Measurements from ENCODE around the gene MYO16. TPM values are rescaled to one million over a fixed set of nuclear protein-coding genes. Genes with fewer than 3 reads are reported as not detected.

MYO16 gene
- total and polyA plus RNA-seq, 3 donors from 2014 or later = 3.1 to 4.0 (median 3.4) TPM

DNA sequence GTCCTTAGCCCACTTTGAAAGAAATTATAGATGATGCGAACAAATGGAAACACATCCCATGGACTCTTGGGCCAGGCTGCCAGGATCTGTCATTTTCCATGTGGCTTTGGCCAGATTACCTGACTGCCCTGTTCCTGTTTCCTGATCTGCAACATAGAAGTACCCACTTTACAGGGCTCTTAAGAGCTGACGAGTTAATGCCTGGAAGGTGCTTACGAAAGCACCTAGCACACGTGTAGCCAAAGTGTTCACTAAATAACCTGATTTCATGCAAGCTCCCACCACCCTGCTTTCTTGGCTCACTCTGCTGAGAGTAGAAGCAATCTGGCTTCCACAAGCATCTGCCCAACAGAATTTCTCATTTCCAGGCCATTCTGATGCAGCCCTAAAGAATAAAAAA lies 575.2 kb downstream of the MYO16 start:
- intact Hi-C loops (cut with DNase I; ENCODE audit: low total_unique reads) = no loop called here

DNA sequence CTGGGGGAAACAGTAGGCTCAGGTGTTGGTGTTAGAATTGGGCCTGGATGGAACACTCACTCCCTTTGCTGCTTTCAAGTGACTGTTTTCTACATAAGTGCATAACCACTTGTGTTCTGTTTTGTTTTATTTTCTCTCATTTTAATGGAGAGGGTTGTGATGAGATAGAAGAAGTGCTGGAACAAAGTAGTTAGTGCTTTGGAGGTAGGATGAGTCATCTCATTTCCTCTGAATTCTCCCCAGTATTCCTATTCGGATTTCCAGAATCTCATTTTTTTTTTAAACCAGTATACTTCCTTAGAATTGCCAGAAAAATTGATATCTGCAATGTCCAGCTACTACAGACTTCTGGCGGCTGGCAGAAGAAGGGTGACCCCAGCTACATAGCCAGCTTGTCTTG lies 575.9 kb downstream of the MYO16 start:
- DNase-seq = no peak
- Histone ChIP-seq H3K4me1 (no peaks in the 10 kb centered on the region), H3K27ac (no peak overlapping the region), H3K27me3 (no peaks in the 10 kb centered on the region), H3K36me3 (ENCODE audit: low read depth, missing control alignments) (no peaks in the 10 kb centered on the region), H3K4me3 (no peak overlapping the region), H3K9me3 (no peaks in the 10 kb centered on the region)
- TF ChIP-seq POLR2A (IDR thresholded peaks at IDR 0.05) = no peak
- TF ChIP-seq, protein P1, sequence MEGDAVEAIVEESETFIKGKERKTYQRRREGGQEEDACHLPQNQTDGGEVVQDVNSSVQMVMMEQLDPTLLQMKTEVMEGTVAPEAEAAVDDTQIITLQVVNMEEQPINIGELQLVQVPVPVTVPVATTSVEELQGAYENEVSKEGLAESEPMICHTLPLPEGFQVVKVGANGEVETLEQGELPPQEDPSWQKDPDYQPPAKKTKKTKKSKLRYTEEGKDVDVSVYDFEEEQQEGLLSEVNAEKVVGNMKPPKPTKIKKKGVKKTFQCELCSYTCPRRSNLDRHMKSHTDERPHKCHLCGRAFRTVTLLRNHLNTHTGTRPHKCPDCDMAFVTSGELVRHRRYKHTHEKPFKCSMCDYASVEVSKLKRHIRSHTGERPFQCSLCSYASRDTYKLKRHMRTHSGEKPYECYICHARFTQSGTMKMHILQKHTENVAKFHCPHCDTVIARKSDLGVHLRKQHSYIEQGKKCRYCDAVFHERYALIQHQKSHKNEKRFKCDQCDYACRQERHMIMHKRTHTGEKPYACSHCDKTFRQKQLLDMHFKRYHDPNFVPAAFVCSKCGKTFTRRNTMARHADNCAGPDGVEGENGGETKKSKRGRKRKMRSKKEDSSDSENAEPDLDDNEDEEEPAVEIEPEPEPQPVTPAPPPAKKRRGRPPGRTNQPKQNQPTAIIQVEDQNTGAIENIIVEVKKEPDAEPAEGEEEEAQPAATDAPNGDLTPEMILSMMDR (IDR thresholded peaks at IDR 0.05) = no peak
- intact Hi-C loops (cut with DNase I; ENCODE audit: low total_unique reads) = no loop called here
- 69 to 86% methylated on average over 2 of the region's 2 CpGs for WGBS, 2 donors

More for the DNA sequence above, 575.2 kb downstream of the MYO16 start:
- no peaks in the 10 kb centered on the region for H3K9me3 ChIP-seq
- TF ChIP-seq, protein P1 (IDR thresholded peaks at IDR 0.05) = no peak
- no peak for TF ChIP-seq POLR2A (IDR thresholded peaks at IDR 0.05)
- H3K27ac ChIP-seq = no peak overlapping the region
- H3K4me1 ChIP-seq = no peaks in the 10 kb centered on the region
- H3K4me3 ChIP-seq = no peak overlapping the region
- no peaks in the 10 kb centered on the region for H3K36me3 ChIP-seq (ENCODE audit: low read depth, missing control alignments)
- H3K27me3 ChIP-seq = no peaks in the 10 kb centered on the region
- no peak for DNase-seq
- 81 to 92% methylated on average over 4 of the region's 4 CpGs for WGBS, 2 donors

DNA sequence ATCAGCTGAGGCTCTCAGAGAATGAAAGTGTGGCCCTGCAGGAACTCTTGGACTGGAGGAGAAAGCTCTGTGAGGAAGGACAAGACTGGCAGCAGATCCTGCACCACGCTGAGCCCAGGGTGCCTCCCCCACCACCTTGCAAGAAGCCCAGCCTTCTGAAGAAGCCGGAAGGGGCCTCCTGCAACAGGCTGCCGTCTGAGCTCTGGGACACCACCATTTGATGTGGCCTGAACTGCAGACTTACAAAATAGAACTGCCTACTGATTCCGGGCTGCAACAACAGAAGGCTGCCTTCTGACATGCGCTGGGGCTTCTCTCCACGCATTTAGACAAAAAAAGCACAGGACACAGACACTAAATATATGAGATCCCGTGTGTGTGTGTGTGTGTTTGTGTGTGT lies 577.2 kb downstream of the MYO16 start:
- Histone ChIP-seq H3K36me3 (ENCODE audit: low read depth, missing control alignments) (no peaks in the 10 kb centered on the region), H3K4me3 (no peak overlapping the region), H3K27me3 (no peaks in the 10 kb centered on the region), H3K4me1 (no peaks in the 10 kb centered on the region), H3K9me3 (no peaks in the 10 kb centered on the region), H3K27ac (no peak overlapping the region)
- 83 to 84% methylated on average over 7 of the region's 7 CpGs for WGBS, 2 donors
- intact Hi-C loops (cut with DNase I; ENCODE audit: low total_unique reads) = no loop called here
- DNase-seq = no peak
- TF ChIP-seq, protein P1 (IDR thresholded peaks at IDR 0.05) = no peak
- TF ChIP-seq POLR2A (IDR thresholded peaks at IDR 0.05) = no peak

GRCh38 chr13:109207622-109208021 lies 578.2 kb downstream of the MYO16 start:
- H3K27me3 ChIP-seq = no peaks in the 10 kb centered on the region
- 93 to 95% methylated on average over 12 of the region's 12 CpGs for WGBS, 2 donors
- TF ChIP-seq, protein P1 (IDR thresholded peaks at IDR 0.05) = no peak
- no peak for TF ChIP-seq POLR2A (IDR thresholded peaks at IDR 0.05)

GRCh38 chr13:109208522-109208921 lies 579.1 kb downstream of the MYO16 start:
- no peaks in the 10 kb centered on the region for H3K27me3 ChIP-seq
- TF ChIP-seq POLR2A (IDR thresholded peaks at IDR 0.05) = no peak
- TF ChIP-seq, protein P1 (IDR thresholded peaks at IDR 0.05) = no peak
- intact Hi-C loops (cut with DNase I; ENCODE audit: low total_unique reads) = no loop called here
- no peak overlapping the region for H3K4me3 ChIP-seq
- no peaks in the 10 kb centered on the region for H3K36me3 ChIP-seq (ENCODE audit: low read depth, missing control alignments)
- H3K27ac ChIP-seq = no peak overlapping the region
- DNase-seq = no peak
- 76 to 81% methylated on average over 5 of the region's 5 CpGs for WGBS, 2 donors
- H3K4me1 ChIP-seq = no peaks in the 10 kb centered on the region
- no peaks in the 10 kb centered on the region for H3K9me3 ChIP-seq

More at GRCh38 chr13:109207622-109208021, 578.2 kb downstream of the MYO16 start:
- no peak overlapping the region for H3K27ac ChIP-seq
- intact Hi-C loops (cut with DNase I; ENCODE audit: low total_unique reads) = no loop called here
- no peaks in the 10 kb centered on the region for H3K36me3 ChIP-seq (ENCODE audit: low read depth, missing control alignments)
- no peaks in the 10 kb centered on the region for H3K9me3 ChIP-seq
- H3K4me3 ChIP-seq = no peak overlapping the region
- H3K4me1 ChIP-seq = no peaks in the 10 kb centered on the region
- DNase-seq = no peak
